Endothelial cell of umbilical vein (primary cell): ENCODE results near the gene ITIH4. TPM values are rescaled to one million over a fixed set of nuclear protein-coding genes. Genes with fewer than 3 reads are reported as not detected.

Experiments used
- BruUV-seq: library from RNA; stranded (reverse); fragments of 400-500 nt; replicated peaks from 2 replicates; lab custom pipeline; 2021; lab: Mats Ljungman, UMichigan
- CTCF ChIA-PET: fragments of 300-600, 350-600 bp; sonication (Branson Sonifier 250); formaldehyde crosslinking; loops from one replicate; lab custom pipeline; 2021; ENCODE audit warnings: antibody characterized with exemption, inconsistent platforms; lab: Charles Lee
- POLR2A ChIA-PET: fragments of 300-600, 350-600 bp; sonication (Branson Sonifier 250); formaldehyde crosslinking; loops from one replicate; lab custom pipeline; 2021; ENCODE audit warnings: antibody characterized with exemption, inconsistent platforms; lab: Charles Lee
- DNase-seq: peaks from one replicate; pipeline ENCODE4 v3.0.0-alpha.2; 2011; ENCODE audit warnings: low read depth, low spot score
- FAIRE-seq: peaks from 2 replicates; lab custom pipeline; 2011; peaks lifted over from hg19 to GRCh38; lab: Jason Lieb, UNC
- H2AFZ ChIP-seq: 2 replicates; pipeline ENCODE4 v1.6.0; 2012; ENCODE audit warnings: low read depth, low read length, control low read depth, inconsistent platforms
- H3K27ac ChIP-seq: 2 replicates; pipeline ENCODE4 v1.5.1; 2011; ENCODE audit warnings: low read depth, mild to moderate bottlenecking, control low read depth, low read length, moderate library complexity; ENCODE audit not compliant: insufficient read depth
- H3K27me3 ChIP-seq, 2 experiments: 2 replicates each; pipeline versions ENCODE4 v1.6.0 to v1.6.1; 2011; ENCODE audit warnings: low read length in 2 of 2, mixed read lengths in 1 of 2; ENCODE audit not compliant: control insufficient read depth in 2 of 2, insufficient read depth in 2 of 2
- H3K36me3 ChIP-seq, 2 experiments: 2 replicates in 1 of 2; 3 replicates in 1 of 2; pipeline ENCODE4 v1.5.1; 2011; ENCODE audit warnings: low read length in 2 of 2, mild to moderate bottlenecking in 1 of 2, moderate library complexity in 1 of 2; ENCODE audit not compliant: control insufficient read depth in 2 of 2, insufficient read depth in 2 of 2; ENCODE audit errors: extremely low read depth in 1 of 2
- H3K4me1 ChIP-seq: 3 replicates; pipeline ENCODE4 v1.5.1; 2011; ENCODE audit warnings: mild to moderate bottlenecking, low read length; ENCODE audit not compliant: control insufficient read depth, insufficient read depth; ENCODE audit errors: extremely low read depth
- H3K4me2 ChIP-seq: 2 replicates; pipeline ENCODE4 v1.6.1; 2011; ENCODE audit warnings: low read length, control low read depth, mixed read lengths; ENCODE audit not compliant: insufficient read depth
- H3K4me3 ChIP-seq, 3 experiments: fragments of 200-600 bp in 1 of 3; sonication (generic), shearing (Covaris generic) in 1 of 3; replicated peaks in 1 of 3; 2 replicates each; pipeline ENCODE4 v1.5.1; 2011 to 2016; ENCODE audit warnings: control low read depth in 3 of 3, low read length in 3 of 3, mild to moderate bottlenecking in 2 of 3, inconsistent platforms in 1 of 3, low read depth in 1 of 3, moderate library complexity in 1 of 3; ENCODE audit not compliant: insufficient read depth in 1 of 3
- H3K79me2 ChIP-seq: 2 replicates; pipeline ENCODE4 v1.6.0; 2012; ENCODE audit warnings: low read length, inconsistent platforms; ENCODE audit not compliant: control insufficient read depth, insufficient read depth
- H3K9ac ChIP-seq: replicated peaks from 2 replicates; pipeline ENCODE3; 2011; ENCODE audit warnings: low read length, control low read depth; ENCODE audit not compliant: insufficient read depth; ENCODE audit errors: extremely low read depth
- H3K9me1 ChIP-seq: replicated peaks from 3 replicates; pipeline ENCODE4 v1.6.0; 2011; ENCODE audit warnings: mild to moderate bottlenecking, low read length; ENCODE audit not compliant: control insufficient read depth, insufficient read depth; ENCODE audit errors: extremely low read depth
- H3K9me3 ChIP-seq: replicated peaks from 2 replicates; pipeline ENCODE4 v1.5.1; 2012; ENCODE audit warnings: low read length, inconsistent platforms; ENCODE audit not compliant: control insufficient read depth, insufficient read depth
- H4K20me1 ChIP-seq: replicated peaks from 2 replicates; pipeline ENCODE3; 2011; ENCODE audit warnings: mild to moderate bottlenecking, low read length; ENCODE audit not compliant: control insufficient read depth, insufficient read depth; ENCODE audit errors: extremely low read depth
- EZH2 ChIP-seq: IDR thresholded peaks from 2 replicates; pipeline ENCODE4 v1.6.1; 2012; ENCODE audit warnings: borderline replicate concordance, low read depth, mild to moderate bottlenecking, moderate library complexity, low read length, inconsistent platforms; ENCODE audit not compliant: severe bottlenecking
- FOS ChIP-seq: IDR thresholded peaks from 2 replicates; pipeline ENCODE4 v1.6.1; 2011; ENCODE audit warnings: mild to moderate bottlenecking, low read length, moderate library complexity, borderline replicate concordance; ENCODE audit not compliant: insufficient read depth
- GATA2 ChIP-seq: IDR thresholded peaks from 2 replicates; pipeline ENCODE4 v1.7.0; 2011; ENCODE audit warnings: low read depth, mild to moderate bottlenecking, moderate library complexity, mixed read lengths, low read length; ENCODE audit not compliant: insufficient read length, insufficient read depth
- JUN ChIP-seq: IDR thresholded peaks from 2 replicates; pipeline ENCODE4 v1.6.1; 2011; ENCODE audit warnings: borderline replicate concordance, low read depth; ENCODE audit not compliant: insufficient read length, insufficient read depth
- MYC ChIP-seq: IDR thresholded peaks from one replicate; pipeline ENCODE4 v1.6.1; 2011; ENCODE audit warnings: mild to moderate bottlenecking, low read depth, low read length
- POLR2A ChIP-seq: IDR thresholded peaks from 2 replicates; pipeline ENCODE4 v1.6.1; 2012; ENCODE audit warnings: low read depth, mild to moderate bottlenecking, control low read depth, low read length
- POLR2AphosphoS5 ChIP-seq: IDR thresholded peaks from 2 replicates; pipeline ENCODE4 v1.6.1; 2012; ENCODE audit warnings: low read depth, mild to moderate bottlenecking, control low read depth, low read length, moderate library complexity; ENCODE audit not compliant: insufficient read depth
- dilution Hi-C: fragments of 300-500 bp; cut with MboI; formaldehyde crosslinking; loops from one replicate; pipeline ENCODE4 v1.15.0; 2019; ENCODE audit warnings: low sequenced_read_pairs; ENCODE audit not compliant: extremely low pct_ligation_motif_present
- intact Hi-C: fragments of 100-400 bp; cut with micrococcal nuclease; formaldehyde crosslinking; loops from one replicate; pipeline ENCODE4 v1.10.0; 2022
- polyA plus RNA-seq, 4 experiments: library from polyadenylated mRNA; depleted of rRNA in 3 of 4; stranded (reverse) in 3 of 4; unstranded in 1 of 4; fragments of >200 nt; gene quantifications; 2 replicates each; pipeline versions ENCODE4 v1.2.1 to v1.2.3, GENCODE V29; 2011 to 2012; ENCODE audit warnings: missing spikeins in 1 of 4
- total RNA-seq: library from RNA; stranded (reverse); gene quantifications from 2 replicates; pipeline ENCODE4 v1.2.3, GENCODE V29; 2021
- TF ChIP-seq, protein P1 (sequence below): IDR thresholded peaks from 2 replicates; pipeline ENCODE4 v1.6.1; 2011; ENCODE audit not compliant: insufficient read depth, insufficient read length
- TF ChIP-seq, protein P2 (sequence below), 2 donors: IDR thresholded peaks; 1 replicate in 1 of 2; 2 replicates in 1 of 2; pipeline ENCODE4 v1.5.1; 2011; ENCODE audit warnings: low read length in 2 of 2, mild to moderate bottlenecking in 2 of 2, moderate library complexity in 2 of 2, control low read depth in 1 of 2, inconsistent platforms in 1 of 2, low read depth in 1 of 2; ENCODE audit not compliant: insufficient read depth in 1 of 2; ENCODE audit errors: extremely low read depth in 1 of 2

The ITIH4 gene
- total and polyA plus RNA-seq, 2 donors (not counting 3 experiments of a cell fraction or from before 2014, with no cell fraction given) = 0.17 to 2.4 TPM

DNA sequence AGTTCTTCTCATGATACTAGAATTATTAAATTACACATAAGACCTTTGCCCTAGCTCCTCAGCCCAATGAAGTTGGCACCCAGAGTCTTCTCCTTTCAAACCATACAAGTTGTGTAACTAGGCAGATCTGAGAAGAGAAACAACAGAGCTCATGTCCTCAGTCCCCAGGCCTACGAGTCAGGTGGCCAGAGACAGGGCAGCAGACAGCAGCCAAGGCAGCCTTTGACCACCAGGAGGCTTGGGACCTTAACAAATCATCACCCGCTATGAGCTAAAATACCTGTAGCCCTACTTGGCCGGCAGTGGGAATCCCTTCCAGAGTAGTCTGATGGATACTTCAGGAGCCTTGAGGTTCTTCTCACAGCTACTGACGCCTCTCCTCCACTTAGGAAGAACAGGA, 48.6 kb upstream of the ITIH4 start:
- Histone ChIP-seq H3K9me1 (no peaks in the 10 kb centered on the region), H3K4me1 (no peaks in the 10 kb centered on the region), H3K9ac (no peak overlapping the region), H3K79me2 (no peaks in the 10 kb centered on the region), H2AFZ (no peak overlapping the region), H3K9me3 (no peaks in the 10 kb centered on the region), H3K4me3 (no peak overlapping the region), H3K36me3 (no peaks in the 10 kb centered on the region), H4K20me1 (no peaks in the 10 kb centered on the region), H3K27me3 (no peaks in the 10 kb centered on the region), H3K4me2 (no peak overlapping the region), H3K27ac (no peak overlapping the region)
- FAIRE-seq = no peak
- no TSS peak for BruUV-seq
- no peak for DNase-seq
- dilution Hi-C loops (no loop called here), intact Hi-C loops (no loop called here)
- ChIA-PET POLR2A (no interaction called here), CTCF (interaction anchor here (0.7 to 1.6 kb wide), 9 partner anchors 10 to 108 kb away, joined by 3 to 5 read pairs (median 3); no protein-coding TSS in a partner anchor)
- no peak for TF ChIP-seq EZH2
- no peak for TF ChIP-seq POLR2AphosphoS5
- TF ChIP-seq, protein P1, sequence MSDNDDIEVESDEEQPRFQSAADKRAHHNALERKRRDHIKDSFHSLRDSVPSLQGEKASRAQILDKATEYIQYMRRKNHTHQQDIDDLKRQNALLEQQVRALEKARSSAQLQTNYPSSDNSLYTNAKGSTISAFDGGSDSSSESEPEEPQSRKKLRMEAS = no peak
- TF ChIP-seq JUN = no peak
- no peak for TF ChIP-seq MYC
- TF ChIP-seq, protein P2, sequence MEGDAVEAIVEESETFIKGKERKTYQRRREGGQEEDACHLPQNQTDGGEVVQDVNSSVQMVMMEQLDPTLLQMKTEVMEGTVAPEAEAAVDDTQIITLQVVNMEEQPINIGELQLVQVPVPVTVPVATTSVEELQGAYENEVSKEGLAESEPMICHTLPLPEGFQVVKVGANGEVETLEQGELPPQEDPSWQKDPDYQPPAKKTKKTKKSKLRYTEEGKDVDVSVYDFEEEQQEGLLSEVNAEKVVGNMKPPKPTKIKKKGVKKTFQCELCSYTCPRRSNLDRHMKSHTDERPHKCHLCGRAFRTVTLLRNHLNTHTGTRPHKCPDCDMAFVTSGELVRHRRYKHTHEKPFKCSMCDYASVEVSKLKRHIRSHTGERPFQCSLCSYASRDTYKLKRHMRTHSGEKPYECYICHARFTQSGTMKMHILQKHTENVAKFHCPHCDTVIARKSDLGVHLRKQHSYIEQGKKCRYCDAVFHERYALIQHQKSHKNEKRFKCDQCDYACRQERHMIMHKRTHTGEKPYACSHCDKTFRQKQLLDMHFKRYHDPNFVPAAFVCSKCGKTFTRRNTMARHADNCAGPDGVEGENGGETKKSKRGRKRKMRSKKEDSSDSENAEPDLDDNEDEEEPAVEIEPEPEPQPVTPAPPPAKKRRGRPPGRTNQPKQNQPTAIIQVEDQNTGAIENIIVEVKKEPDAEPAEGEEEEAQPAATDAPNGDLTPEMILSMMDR (IDR thresholded peaks at IDR 0.05; ENCODE audit: extremely low read depth in 1 of 2, insufficient read depth in 1 of 2, low read depth in 1 of 2, low read length in 2 of 2) = no peak
- no peak for TF ChIP-seq GATA2
- TF ChIP-seq POLR2A = no peak
- TF ChIP-seq FOS = no peak
